ENCODE data around the gene PEG3. TPM values are rescaled to one million over a fixed set of nuclear protein-coding genes. Genes with fewer than 3 reads are reported as not detected.

Gene PEG3
- total and polyA plus RNA-seq, 2 of the 13 experiments (the other 11 are each of a cell fraction or from before 2014, with no cell fraction given): 217 to 394 TPM

GRCh38 chr19:56840451-56841192, at the start of gene PEG3, which contains the start of gene ZIM2 (continued):
- TF ChIP-seq ZNF274 (CRISPR knock-in tag; IDR thresholded peaks at IDR 0.05) (no peak), AGO1 (IDR thresholded peaks at IDR 0.05; ENCODE audit: low read depth, low read length, poor library complexity, severe bottlenecking) (no peak), POLR2A (IDR thresholded peaks at IDR 0.05; ENCODE audit: insufficient read depth in 1 of 2, low read depth in 2 of 2, low read length in 2 of 2) (peak; percentile 98), ZNF83 (CRISPR knock-in tag; IDR thresholded peaks at IDR 0.05; ENCODE audit: borderline replicate concordance) (no peak), PITX1 (CRISPR knock-in tag; IDR thresholded peaks at IDR 0.05) (0 out of 2 replicates have a peak, but pooled peaks have one; percentile 13), TARDBP (CRISPR knock-in tag; IDR thresholded peaks at IDR 0.05) (0 out of 2 replicates have a peak, but pooled peaks have one; percentile 56), ZSCAN22 (CRISPR knock-in tag; IDR thresholded peaks at IDR 0.05) (no peak), ZBTB40 (IDR thresholded peaks at IDR 0.05) (no peak), ZBTB40 (CRISPR knock-in tag; IDR thresholded peaks at IDR 0.05) (no peak), ARNT (IDR thresholded peaks at IDR 0.05) (no peak), SOX5 (CRISPR knock-in tag; IDR thresholded peaks at IDR 0.05; ENCODE audit: borderline replicate concordance) (no peak; the same call in 1 of the 2 replicates), THAP7 (CRISPR knock-in tag; IDR thresholded peaks at IDR 0.05) (no peak), GZF1 (CRISPR knock-in tag; IDR thresholded peaks at IDR 0.05) (no peak), ATAD3A (CRISPR knock-in tag; IDR thresholded peaks at IDR 0.05) (no peak), SP1 (IDR thresholded peaks at IDR 0.05) (no peak), SP1 (CRISPR knock-in tag; IDR thresholded peaks at IDR 0.05) (no peak), RFXAP (CRISPR knock-in tag; IDR thresholded peaks at IDR 0.05; ENCODE audit: borderline replicate concordance) (no peak), ZNF629 (CRISPR knock-in tag; conservative IDR thresholded peaks at IDR 0.05) (no peak), AKAP8 (CRISPR knock-in tag; IDR thresholded peaks at IDR 0.05) (no peak), GLI4 (CRISPR knock-in tag; IDR thresholded peaks at IDR 0.05; ENCODE audit: borderline replicate concordance) (no peak; the same call in 1 of the 2 replicates), GATAD1 (CRISPR knock-in tag; IDR thresholded peaks at IDR 0.05) (no peak), MAX (IDR thresholded peaks at IDR 0.05) (peak; percentile 40), SNAPC2 (CRISPR knock-in tag; IDR thresholded peaks at IDR 0.05) (peak; percentile 31; the same call in 1 of the 2 replicates)

All from HepG2 (cell line).